ENCODE measurements around the gene COL4A2.

Gene COL4A2

DNA sequence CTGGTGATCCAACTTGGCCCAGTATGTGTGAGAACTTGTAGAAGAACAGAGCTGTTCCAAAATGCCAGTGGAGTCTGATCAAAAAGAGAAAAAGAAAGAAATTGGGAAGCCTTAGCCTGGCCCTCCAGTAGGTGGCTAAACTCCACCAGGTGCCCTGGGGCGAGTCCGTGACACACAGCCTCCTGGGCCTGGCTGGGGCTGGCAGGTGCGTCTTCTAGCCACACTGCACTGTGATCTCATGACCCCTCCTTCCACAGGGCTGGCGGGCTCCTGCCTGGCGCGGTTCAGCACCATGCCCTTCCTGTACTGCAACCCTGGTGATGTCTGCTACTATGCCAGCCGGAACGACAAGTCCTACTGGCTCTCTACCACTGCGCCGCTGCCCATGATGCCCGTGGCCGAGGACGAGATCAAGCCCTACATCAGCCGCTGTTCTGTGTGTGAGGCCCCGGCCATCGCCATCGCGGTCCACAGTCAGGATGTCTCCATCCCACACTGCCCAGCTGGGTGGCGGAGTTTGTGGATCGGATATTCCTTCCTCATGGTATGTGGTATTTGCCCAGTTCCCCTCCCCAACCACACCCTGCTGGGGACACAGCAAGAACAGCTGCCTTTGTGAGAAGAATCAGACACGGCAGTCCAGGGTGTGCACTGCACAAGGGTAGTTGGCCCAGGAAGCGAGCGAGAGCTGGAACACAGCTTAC lies 200.7 kb downstream of the COL4A2 start:
- DNase-seq: no peak
- CTCF ChIA-PET: interaction anchor here (1.7 kb wide), 1 partner anchor 52 kb away, joined by 5 read pairs; no protein-coding TSS in a partner anchor
- Mint-ChIP-seq H3K4me3 (no peak overlapping the region), H3K36me3 (no peaks in the 10 kb centered on the region), H3K9me3 (no peaks in the 10 kb centered on the region), H3K27me3 (peaks cover 23% of the 10 kb centered on the region), H3K4me1 (peaks cover 5% of the 10 kb centered on the region), H3K27ac (no peak overlapping the region)

- CTCF ChIA-PET: interaction anchor here (1.7 kb wide), 1 partner anchor 54 kb away, joined by 5 read pairs; no protein-coding TSS in a partner anchor
These were observed 202.4 kb downstream of the COL4A2 start for GRCh38 chr13:110509478-110509926.

DNA sequence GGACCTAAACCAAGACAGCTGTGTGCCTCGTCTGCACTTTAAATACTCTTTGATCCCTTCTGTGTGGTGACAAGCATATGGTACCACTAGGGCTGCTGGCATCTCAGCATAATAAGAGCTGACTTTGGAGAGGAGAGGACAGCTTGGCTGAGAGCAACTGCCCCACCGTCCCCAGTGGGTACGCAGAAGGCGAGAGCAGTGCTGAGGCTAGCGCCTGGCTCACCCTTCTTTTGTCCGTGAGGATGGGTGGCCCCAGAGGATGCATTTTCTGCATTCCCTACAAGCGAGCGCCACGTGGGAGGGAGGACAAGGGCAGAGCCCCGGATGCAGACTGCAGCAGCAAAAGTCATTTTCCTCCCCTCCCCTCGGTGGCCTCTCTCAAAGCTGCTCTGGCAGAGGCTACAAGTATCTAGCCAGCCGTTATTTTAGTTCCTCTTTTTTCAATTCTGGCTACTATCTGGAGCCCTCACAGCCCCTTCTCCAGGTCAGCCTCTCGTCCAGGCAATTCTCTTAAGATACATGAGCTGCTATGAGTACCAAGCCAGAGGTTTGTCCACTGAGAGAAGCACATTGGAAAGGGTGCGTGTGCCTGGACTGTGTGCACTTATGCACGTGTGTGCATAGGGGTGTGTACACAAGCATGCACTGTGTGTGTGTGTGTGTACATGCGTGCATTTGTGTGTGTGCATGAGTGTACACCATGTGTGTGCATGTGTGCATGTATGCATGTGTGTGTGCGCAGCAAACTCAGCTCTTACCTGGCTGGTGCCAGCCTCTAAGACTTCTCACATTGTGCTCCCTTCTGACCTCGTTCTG lies 203.1 kb downstream of the COL4A2 start:
- Mint-ChIP-seq H3K36me3 (no peaks in the 10 kb centered on the region), H3K27me3 (peaks cover 23% of the 10 kb centered on the region), H3K4me3 (no peak overlapping the region), H3K27ac (no peak overlapping the region), H3K4me1 (peaks cover 16% of the 10 kb centered on the region), H3K9me3 (peaks cover 5% of the 10 kb centered on the region)
- CTCF ChIA-PET: interaction anchor here (0.7 kb wide), 1 partner anchor 115 kb away, joined by 3 read pairs; no protein-coding TSS in a partner anchor
- DNase-seq: no peak

More at GRCh38 chr13:110509478-110509926, 202.4 kb downstream of the COL4A2 start:
- no peak overlapping the region for H3K27ac Mint-ChIP-seq
- H3K4me1 Mint-ChIP-seq: peaks cover 9% of the 10 kb centered on the region
- H3K27me3 Mint-ChIP-seq: peaks cover 23% of the 10 kb centered on the region
- no peak overlapping the region for H3K4me3 Mint-ChIP-seq
- peaks cover under 1% of the 10 kb centered on the region for H3K9me3 Mint-ChIP-seq
- no peaks in the 10 kb centered on the region for H3K36me3 Mint-ChIP-seq
- DNase-seq: no peak

- Mint-ChIP-seq H3K4me1 (peaks cover 25% of the 10 kb centered on the region), H3K27me3 (peaks cover 23% of the 10 kb centered on the region), H3K9me3 (peaks cover 6% of the 10 kb centered on the region)
These were observed 204.6 kb downstream of the COL4A2 start for GRCh38 chr13:110511509-110512181.

DNA sequence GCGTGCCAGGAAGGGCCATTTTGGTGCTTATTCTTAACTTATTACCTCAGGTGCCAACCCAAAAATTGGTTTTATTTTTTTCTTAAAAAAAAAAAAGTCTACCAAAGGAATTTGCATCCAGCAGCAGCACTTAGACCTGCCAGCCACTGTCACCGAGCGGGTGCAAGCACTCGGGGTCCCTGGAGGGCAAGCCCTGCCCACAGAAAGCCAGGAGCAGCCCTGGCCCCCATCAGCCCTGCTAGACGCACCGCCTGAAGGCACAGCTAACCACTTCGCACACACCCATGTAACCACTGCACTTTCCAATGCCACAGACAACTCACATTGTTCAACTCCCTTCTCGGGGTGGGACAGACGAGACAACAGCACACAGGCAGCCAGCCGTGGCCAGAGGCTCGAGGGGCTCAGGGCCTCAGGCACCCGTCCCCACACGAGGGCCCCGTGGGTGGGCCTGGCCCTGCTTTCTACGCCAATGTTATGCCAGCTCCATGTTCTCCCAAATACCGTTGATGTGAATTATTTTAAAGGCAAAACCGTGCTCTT lies 205.2 kb downstream of the COL4A2 start:
- H3K4me3 Mint-ChIP-seq: no peak overlapping the region
- peaks cover 1% of the 10 kb centered on the region for H3K36me3 Mint-ChIP-seq
- no peak overlapping the region for H3K27ac Mint-ChIP-seq
- H3K9me3 Mint-ChIP-seq: peaks cover 6% of the 10 kb centered on the region
- CTCF ChIA-PET: no interaction called here
- no peak for DNase-seq
- peaks cover 24% of the 10 kb centered on the region for H3K27me3 Mint-ChIP-seq
- peaks cover 27% of the 10 kb centered on the region for H3K4me1 Mint-ChIP-seq

More at GRCh38 chr13:110511509-110512181, 204.6 kb downstream of the COL4A2 start:
- no peak for DNase-seq
- CTCF ChIA-PET: no interaction called here
- H3K27ac Mint-ChIP-seq: no peak overlapping the region
- no peak overlapping the region for H3K4me3 Mint-ChIP-seq
- no peaks in the 10 kb centered on the region for H3K36me3 Mint-ChIP-seq

GRCh38 chr13:110516500-110516899 lies 209.4 kb downstream of the COL4A2 start:
- Mint-ChIP-seq H3K27me3 (peaks cover 7% of the 10 kb centered on the region), H3K4me3 (no peak overlapping the region), H3K36me3 (peaks cover 2% of the 10 kb centered on the region), H3K27ac (no peak overlapping the region), H3K4me1 (peaks cover 38% of the 10 kb centered on the region), H3K9me3 (peaks cover 6% of the 10 kb centered on the region)
- DNase-seq: no peak
- CTCF ChIA-PET: interaction anchor here (1.5 kb wide), 1 partner anchor 61 kb away, joined by 3 read pairs; no protein-coding TSS in a partner anchor

DNA sequence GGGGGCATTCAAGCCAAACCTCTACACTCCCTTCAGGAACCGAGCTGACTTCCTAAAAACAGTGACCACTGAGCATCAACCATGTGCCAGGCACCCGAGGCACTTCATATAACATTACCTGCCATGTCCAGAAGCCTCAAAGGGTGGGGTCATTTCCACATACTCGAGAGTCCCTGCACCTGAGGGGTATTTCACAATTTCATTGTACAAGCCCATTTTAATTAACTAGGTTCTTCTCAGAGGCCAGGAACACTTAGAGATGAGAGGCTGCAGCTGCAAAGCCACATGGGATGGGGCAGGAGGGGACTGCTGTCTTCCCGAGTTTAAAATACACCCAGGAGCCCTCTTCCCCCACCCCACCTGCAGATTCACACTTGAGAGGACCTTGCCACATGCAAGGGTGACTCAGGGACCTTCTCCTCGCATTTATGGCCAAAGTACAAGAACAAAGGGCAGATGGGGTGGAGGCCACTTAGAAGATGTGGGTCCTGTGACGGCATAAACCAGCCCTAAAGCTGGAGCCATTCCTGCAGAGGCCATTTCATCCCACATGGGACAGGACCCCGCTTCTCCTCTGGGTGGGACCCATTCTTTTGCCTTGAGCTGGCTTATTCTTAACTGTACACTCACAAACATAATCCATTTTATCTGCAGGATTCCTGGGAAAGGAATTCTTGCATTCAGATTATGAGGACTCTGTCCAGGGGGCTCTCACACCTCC lies 210.6 kb downstream of the COL4A2 start:
- H3K4me1 Mint-ChIP-seq: peaks cover 41% of the 10 kb centered on the region
- H3K36me3 Mint-ChIP-seq: peaks cover 4% of the 10 kb centered on the region
- H3K4me3 Mint-ChIP-seq: no peak overlapping the region
- peaks cover 10% of the 10 kb centered on the region for H3K27me3 Mint-ChIP-seq
- no peak for DNase-seq
- CTCF ChIA-PET: no interaction called here
- H3K9me3 Mint-ChIP-seq: peaks cover 6% of the 10 kb centered on the region
- no peak overlapping the region for H3K27ac Mint-ChIP-seq

DNA sequence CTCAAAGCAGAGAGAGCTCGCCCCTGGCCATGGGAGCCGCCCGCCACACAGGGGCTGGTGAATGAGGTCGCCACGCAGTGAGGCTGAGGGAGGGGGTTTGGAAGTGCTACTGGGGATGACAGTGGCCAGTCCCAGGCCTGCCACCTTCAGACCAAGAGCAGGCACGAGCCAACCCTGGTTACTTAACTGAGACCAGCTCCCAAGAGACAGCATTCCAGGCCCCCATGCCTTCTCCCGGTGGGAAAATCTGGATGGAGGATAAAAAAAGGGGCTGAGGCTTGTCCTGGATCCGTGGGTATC lies 211.1 kb downstream of the COL4A2 start:
- Mint-ChIP-seq H3K27me3 (peaks cover 11% of the 10 kb centered on the region), H3K4me3 (no peak overlapping the region)
- CTCF ChIA-PET: no interaction called here

DNA sequence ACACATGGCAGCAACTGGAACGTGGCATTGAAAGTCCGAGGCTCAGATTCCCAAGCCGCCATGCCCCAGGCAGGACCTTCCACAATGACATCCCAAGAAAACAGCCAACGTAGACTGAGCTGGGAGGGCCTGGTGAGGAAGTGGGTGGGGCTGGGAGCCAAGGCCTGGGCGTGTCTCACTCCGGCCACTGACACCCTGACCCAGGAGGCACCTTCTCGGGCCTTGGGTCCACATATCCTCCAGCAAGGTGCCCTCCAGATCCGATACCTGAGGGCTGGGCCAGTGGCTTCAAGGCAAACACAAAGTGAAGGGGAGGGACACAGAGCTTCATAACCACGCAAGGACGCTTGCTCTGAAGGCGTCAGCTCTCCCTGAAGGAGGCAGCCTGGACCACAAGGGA lies 211.5 kb downstream of the COL4A2 start:
- Mint-ChIP-seq H3K9me3 (peaks cover 6% of the 10 kb centered on the region), H3K36me3 (peaks cover 6% of the 10 kb centered on the region), H3K27ac (no peak overlapping the region), H3K4me3 (no peak overlapping the region), H3K27me3 (peaks cover 12% of the 10 kb centered on the region), H3K4me1 (peaks cover 46% of the 10 kb centered on the region)
- CTCF ChIA-PET: no interaction called here
- DNase-seq: no peak

More for the DNA sequence above, 211.1 kb downstream of the COL4A2 start:
- H3K4me1 Mint-ChIP-seq: peaks cover 46% of the 10 kb centered on the region
- peaks cover 6% of the 10 kb centered on the region for H3K36me3 Mint-ChIP-seq
- no peak overlapping the region for H3K27ac Mint-ChIP-seq
- peaks cover 6% of the 10 kb centered on the region for H3K9me3 Mint-ChIP-seq
- DNase-seq: no peak

DNA sequence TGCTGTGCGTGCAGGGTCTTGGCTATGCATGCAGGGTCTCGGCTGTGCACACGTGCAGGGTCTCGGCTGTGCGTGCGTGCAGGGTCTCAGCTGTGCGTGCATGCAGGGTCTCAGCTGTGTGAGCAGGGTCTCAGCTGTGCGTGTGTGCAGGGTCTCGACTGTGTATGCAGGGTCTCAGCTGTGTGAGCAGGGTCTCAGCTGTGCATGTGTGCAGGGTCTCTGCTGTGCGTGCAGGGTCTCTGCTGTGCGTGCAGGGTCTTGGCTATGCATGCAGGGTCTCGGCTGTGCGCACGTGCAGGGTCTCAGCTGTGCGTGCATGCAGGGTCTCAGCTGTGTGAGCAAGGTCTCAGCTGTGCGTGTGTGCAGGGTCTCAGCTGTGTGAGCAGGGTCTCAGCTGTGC lies 212.0 kb downstream of the COL4A2 start:
- CTCF ChIA-PET: no interaction called here
- Mint-ChIP-seq H3K27ac (no peak overlapping the region), H3K9me3 (peaks cover 6% of the 10 kb centered on the region), H3K36me3 (peaks cover 6% of the 10 kb centered on the region), H3K27me3 (peaks cover 17% of the 10 kb centered on the region), H3K4me3 (no peak overlapping the region), H3K4me1 (peaks cover 49% of the 10 kb centered on the region)
- DNase-seq: no peak

GRCh38 chr13:110519506-110519905 lies 212.4 kb downstream of the COL4A2 start:
- DNase-seq: no peak
- Mint-ChIP-seq H3K27ac (no peak overlapping the region), H3K36me3 (peaks cover 6% of the 10 kb centered on the region), H3K9me3 (peaks cover 6% of the 10 kb centered on the region), H3K4me1 (peaks cover 50% of the 10 kb centered on the region), H3K4me3 (no peak overlapping the region), H3K27me3 (peaks cover 19% of the 10 kb centered on the region)
- CTCF ChIA-PET: no interaction called here

- H3K27ac Mint-ChIP-seq: no peak overlapping the region
- peaks cover 22% of the 10 kb centered on the region for H3K27me3 Mint-ChIP-seq
- no peaks in the 10 kb centered on the region for H3K9me3 Mint-ChIP-seq
- no peak overlapping the region for H3K4me3 Mint-ChIP-seq
- CTCF ChIA-PET: no interaction called here
- peaks cover 6% of the 10 kb centered on the region for H3K36me3 Mint-ChIP-seq
- H3K4me1 Mint-ChIP-seq: peaks cover 52% of the 10 kb centered on the region
- DNase-seq: no peak
These were observed 213.6 kb downstream of the COL4A2 start for GRCh38 chr13:110520431-110521295.

DNA sequence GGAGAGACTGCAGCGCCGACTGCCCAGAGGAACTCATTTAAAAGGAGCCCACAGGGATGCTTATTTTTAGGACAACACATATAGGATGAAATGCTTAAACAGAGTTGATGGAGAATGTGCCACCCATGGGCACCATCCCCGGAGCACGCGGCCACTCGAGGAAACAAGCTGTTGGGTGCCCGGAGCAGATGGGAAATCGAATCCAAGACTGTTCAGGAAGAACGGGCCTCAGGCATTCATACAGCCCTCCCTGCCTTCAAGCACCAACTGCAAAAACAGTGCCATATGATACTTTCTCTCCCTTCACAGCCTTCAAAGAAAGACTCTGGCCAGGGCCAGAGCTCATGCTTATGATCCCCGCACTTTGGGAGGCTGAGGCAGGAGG lies 214.2 kb downstream of the COL4A2 start:
- no peaks in the 10 kb centered on the region for H3K9me3 Mint-ChIP-seq
- CTCF ChIA-PET: no interaction called here
- H3K36me3 Mint-ChIP-seq: peaks cover 6% of the 10 kb centered on the region
- H3K27ac Mint-ChIP-seq: no peak overlapping the region
- H3K4me1 Mint-ChIP-seq: peaks cover 53% of the 10 kb centered on the region
- no peak for DNase-seq
- peaks cover 27% of the 10 kb centered on the region for H3K27me3 Mint-ChIP-seq
- no peak overlapping the region for H3K4me3 Mint-ChIP-seq
